HG03354 (cell line): ENCODE data around the gene GDF9.

Experiments
- ATAC-seq: cut with Tn5 transposase; IDR thresholded peaks from one replicate; pipeline ENCODE4 v1.9.1; 2021; ENCODE audit warnings: mild to moderate bottlenecking; ENCODE audit not compliant: unreplicated experiment, poor library complexity, severe bottlenecking

Gene GDF9

DNA sequence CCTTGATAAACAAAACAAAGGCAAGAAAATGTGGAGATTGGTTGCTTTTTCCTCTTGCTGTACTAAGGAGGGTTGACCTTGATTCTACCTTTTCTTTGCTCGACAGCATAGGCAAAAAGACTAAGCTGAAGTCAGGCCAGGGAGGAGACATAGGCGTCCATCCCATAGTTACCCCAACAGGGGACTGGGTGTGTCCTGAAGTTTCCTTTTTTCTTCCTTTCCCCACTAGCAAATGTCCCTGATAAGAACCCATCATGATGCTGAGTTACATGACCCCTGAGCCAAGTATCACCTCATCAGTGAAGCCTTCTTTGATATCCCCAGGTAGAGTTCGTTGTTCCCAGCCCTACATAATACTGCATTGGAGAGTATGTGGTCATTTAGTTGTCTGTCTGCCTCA lies 26.0 kb downstream of the GDF9 start:
- no peak for ATAC-seq

- ATAC-seq: no peak
These were observed 26.6 kb downstream of the GDF9 start for GRCh38 chr5:132839426-132840301.

GRCh38 chr5:132838516-132839282 lies 27.6 kb downstream of the GDF9 start:
- ATAC-seq: no peak

- ATAC-seq: no peak
These were observed 28.4 kb downstream of the GDF9 start for GRCh38 chr5:132837868-132838267.

- ATAC-seq: no peak
These were observed 29.4 kb downstream of the GDF9 start for GRCh38 chr5:132836852-132837251.

DNA sequence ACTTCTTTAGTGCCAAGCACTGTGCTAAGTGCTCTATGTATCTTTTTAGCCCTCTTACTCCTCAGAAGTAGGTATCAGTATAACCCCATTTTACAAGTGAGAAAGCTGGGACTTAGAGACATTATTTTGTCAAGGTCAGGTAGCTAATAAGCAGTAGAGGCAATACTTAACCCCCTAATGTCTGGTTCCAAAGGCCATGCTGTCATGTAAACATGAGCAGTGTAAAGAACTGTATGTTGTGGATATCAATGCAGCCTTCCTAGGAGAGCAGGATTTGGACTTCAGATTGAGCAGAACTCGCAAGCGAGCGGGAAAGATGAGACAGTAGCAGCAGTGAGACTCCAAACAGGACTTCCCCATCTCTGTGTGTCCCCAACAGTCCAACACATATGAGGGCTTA lies 32.2 kb downstream of the GDF9 start:
- no peak for ATAC-seq

GRCh38 chr5:132832612-132833011 lies 33.7 kb downstream of the GDF9 start:
- ATAC-seq: no peak

- no peak for ATAC-seq
These were observed 35.0 kb downstream of the GDF9 start for GRCh38 chr5:132831095-132831860.

- ATAC-seq: peak; percentile 72
These were observed 35.7 kb downstream of the GDF9 start, which contains the start of gene SHROOM1 for GRCh38 chr5:132830436-132831094. Gene SHROOM1 (minus strand): TSS chr5:132830647. CDS start chr5:132826140, 4,507 bp downstream.

DNA sequence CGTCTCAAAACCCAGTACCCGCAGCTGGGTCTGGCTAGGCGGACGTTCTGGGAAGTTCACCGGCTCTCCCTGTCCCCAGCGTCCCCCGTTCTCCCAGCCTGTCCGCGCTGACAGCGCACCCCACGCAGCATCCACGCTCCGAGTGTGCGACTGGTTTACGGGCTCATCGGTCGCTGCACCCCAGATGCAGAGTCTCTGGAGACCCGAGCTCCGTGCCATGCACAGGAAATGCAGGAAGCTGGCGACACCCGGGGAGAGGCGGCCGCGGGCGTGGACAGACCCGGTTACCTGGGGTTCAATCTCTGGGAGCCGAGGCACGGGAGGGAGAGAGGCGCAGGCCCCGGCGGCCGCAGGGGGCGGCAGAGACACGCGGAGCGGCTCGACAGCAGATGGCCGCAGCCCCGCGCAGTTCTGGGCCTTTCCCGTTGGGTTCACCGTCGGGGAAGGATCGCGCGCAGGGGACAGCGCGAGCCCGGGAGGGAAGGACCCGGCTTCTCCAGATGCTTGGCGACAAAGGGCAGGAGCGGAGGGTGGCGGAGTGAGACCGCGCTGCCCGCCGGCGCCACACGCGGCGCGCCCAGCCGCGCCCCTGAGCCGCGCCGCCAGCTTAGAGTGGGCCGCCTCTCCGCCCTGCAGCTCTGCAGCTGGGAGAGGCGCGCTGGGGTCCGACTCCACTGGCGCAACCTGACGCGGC lies 36.4 kb downstream of the GDF9 start:
- ATAC-seq: peak; percentile 84

- no peak for ATAC-seq
These were observed 37.3 kb downstream of the GDF9 start for GRCh38 chr5:132828846-132829494.

DNA sequence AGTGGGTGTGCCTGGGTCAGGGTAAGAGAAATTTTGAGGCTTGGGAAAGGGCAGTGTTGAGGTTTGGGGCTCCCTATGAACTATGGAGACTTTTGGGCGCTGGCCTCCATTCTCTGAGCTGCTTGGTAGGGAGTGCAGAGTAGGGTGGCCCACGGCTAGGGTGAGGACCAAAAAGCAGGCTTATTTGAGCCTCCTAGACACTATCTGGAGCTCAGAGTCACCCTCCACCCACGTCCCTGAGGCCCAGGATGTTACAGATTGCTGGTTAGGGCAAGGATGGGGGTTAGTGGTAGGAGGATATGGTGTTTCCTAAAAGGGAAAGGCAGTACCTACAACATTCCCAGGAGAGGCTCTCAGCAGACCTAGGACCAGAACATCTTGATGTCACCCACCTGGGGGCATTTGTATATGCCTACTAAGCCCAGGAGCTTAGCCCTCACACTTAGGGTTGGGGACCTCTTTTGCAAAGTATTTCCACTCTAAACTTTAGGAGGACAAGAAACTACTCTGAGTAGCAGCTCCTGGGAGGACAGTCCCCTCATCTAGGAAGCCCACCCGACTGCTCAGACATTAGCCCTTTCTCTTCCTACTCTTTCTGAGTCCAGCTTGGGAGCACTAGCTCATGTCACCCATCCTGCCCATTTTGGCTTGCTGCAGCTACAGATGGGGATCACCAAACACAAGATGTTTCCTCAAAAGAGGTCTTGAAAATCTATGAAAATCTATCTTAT lies 38.2 kb downstream of the GDF9 start:
- no peak for ATAC-seq

GRCh38 chr5:132826424-132827082 lies 39.7 kb downstream of the GDF9 start:
- ATAC-seq: no peak

- ATAC-seq: no peak
These were observed 40.4 kb downstream of the GDF9 start for GRCh38 chr5:132825834-132826391.

DNA sequence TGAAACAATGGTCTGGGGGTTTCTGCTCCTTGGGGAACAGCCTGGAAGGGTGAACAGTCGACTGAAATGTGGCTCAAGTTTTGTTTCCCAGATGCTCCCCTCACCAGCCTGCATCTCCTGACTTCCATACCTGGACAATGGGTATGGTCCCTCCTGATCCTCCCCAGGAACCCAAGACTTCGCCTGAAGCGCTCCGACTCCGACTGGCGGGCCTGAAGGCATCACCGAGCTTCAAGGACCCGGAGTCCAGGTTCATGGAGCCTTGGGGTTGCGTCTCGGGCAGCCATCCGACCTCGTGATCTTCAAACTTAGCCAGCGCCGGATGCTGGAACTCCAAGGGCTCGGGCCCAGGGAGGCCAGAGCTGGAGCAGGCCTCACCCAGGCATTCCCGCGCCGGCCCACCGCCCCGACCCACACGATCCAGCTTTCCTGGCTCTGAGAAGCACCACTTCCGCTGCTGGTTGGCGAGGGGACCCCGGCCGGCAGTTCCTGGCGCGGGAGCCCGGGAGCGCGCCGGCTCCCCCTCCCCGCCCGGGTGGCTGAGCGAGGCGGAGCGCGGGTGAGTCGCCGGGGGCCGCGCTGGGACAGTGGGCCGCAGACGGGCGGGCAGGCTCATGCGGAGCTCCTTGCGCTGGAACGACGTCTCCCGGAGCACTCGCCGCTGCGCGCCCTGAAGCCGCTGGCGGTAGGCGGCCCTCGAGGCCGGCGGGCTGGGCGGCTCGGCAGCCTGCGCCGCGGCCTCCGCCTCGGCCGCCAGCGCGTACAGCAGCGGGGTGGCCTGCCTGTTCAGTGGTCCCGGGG lies 41.0 kb downstream of the GDF9 start:
- no peak for ATAC-seq

GRCh38 chr5:132824426-132824825 lies 41.8 kb downstream of the GDF9 start:
- no peak for ATAC-seq
